GM19193 (cell line): ENCODE data around the gene ZBTB40.

ENCODE experiments used
- POLR2A ChIP-seq: IDR thresholded peaks from 4 replicates; pipeline ENCODE4 v1.6.1; 2011; ENCODE audit not compliant: insufficient read depth, insufficient read length; ENCODE audit errors: extremely low read depth

The ZBTB40 gene

GRCh38 chr1:22487781-22488180, 36.1 kb downstream of the ZBTB40 start:
- no peak for TF ChIP-seq POLR2A

- no peak for TF ChIP-seq POLR2A
Measured at GRCh38 chr1:22488319-22488718, 36.7 kb downstream of the ZBTB40 start.

GRCh38 chr1:22489278-22489677, 37.6 kb downstream of the ZBTB40 start:
- no peak for TF ChIP-seq POLR2A

- TF ChIP-seq POLR2A: no peak
Measured at GRCh38 chr1:22489823-22490222, 38.2 kb downstream of the ZBTB40 start.

- no peak for TF ChIP-seq POLR2A
Measured at GRCh38 chr1:22490309-22490708, 38.7 kb downstream of the ZBTB40 start.

- TF ChIP-seq POLR2A: no peak
Measured at GRCh38 chr1:22491995-22492715, 40.5 kb downstream of the ZBTB40 start.

GRCh38 chr1:22494144-22494543, 42.5 kb downstream of the ZBTB40 start:
- no peak for TF ChIP-seq POLR2A

- TF ChIP-seq POLR2A: no peak
Measured at GRCh38 chr1:22494943-22495579, 43.4 kb downstream of the ZBTB40 start.

- TF ChIP-seq POLR2A: no peak
Measured at GRCh38 chr1:22496536-22497160, 45.0 kb downstream of the ZBTB40 start.

GRCh38 chr1:22498463-22498862, 46.8 kb downstream of the ZBTB40 start:
- no peak for TF ChIP-seq POLR2A

GRCh38 chr1:22500058-22500457, 48.4 kb downstream of the ZBTB40 start:
- TF ChIP-seq POLR2A: no peak

- TF ChIP-seq POLR2A: no peak
Measured at GRCh38 chr1:22500471-22500870, 48.8 kb downstream of the ZBTB40 start.

GRCh38 chr1:22502202-22502601, 50.6 kb downstream of the ZBTB40 start:
- TF ChIP-seq POLR2A: no peak

GRCh38 chr1:22503721-22504410, 52.2 kb downstream of the ZBTB40 start:
- TF ChIP-seq POLR2A: no peak

GRCh38 chr1:22506130-22506692, 54.6 kb downstream of the ZBTB40 start:
- no peak for TF ChIP-seq POLR2A
